GM12878 (cell line): ENCODE measurements around the gene INHA.

Experiments used
- ATF3 ChIP-seq: IDR thresholded peaks from 2 replicates; pipeline ENCODE4 v1.6.1; 2011; ENCODE audit warnings: low read depth, mild to moderate bottlenecking, low read length, moderate library complexity, borderline replicate concordance; ENCODE audit errors: extremely low read depth
- CTCF ChIP-seq, 3 experiments: IDR thresholded peaks in 2 of 3; conservative IDR thresholded peaks in 1 of 3; 2 replicates each; pipeline ENCODE4 v1.5.1; 2011; ENCODE audit warnings: low read depth in 3 of 3, low read length in 3 of 3, mild to moderate bottlenecking in 3 of 3, control low read depth in 2 of 3, moderate library complexity in 2 of 3, inconsistent platforms in 1 of 3, mixed read lengths in 1 of 3; ENCODE audit not compliant: control insufficient read depth in 2 of 3, insufficient read depth in 1 of 3; ENCODE audit errors: extremely low read depth in 1 of 3
- E2F4 ChIP-seq: IDR thresholded peaks from 2 replicates; pipeline ENCODE4 v1.6.1; 2012; ENCODE audit warnings: low read depth, low read length, improper control_type of control experiment
- ELK1 ChIP-seq: IDR thresholded peaks from 2 replicates; pipeline ENCODE4 v1.6.1; 2012; ENCODE audit warnings: low read depth, low read length, improper control_type of control experiment
- EP300 ChIP-seq, 2 experiments: fragments of 150-350 bp in 1 of 2; IDR thresholded peaks; 2 replicates each; pipeline ENCODE4 v1.6.1; 2011 to 2012; ENCODE audit warnings: low read depth in 2 of 2, low read length in 2 of 2, borderline replicate concordance in 1 of 2, improper control_type of control experiment in 1 of 2, inconsistent platforms in 1 of 2; ENCODE audit not compliant: control insufficient read depth in 1 of 2
- MEF2A ChIP-seq: IDR thresholded peaks from 2 replicates; pipeline ENCODE4 v1.6.1; 2011; ENCODE audit warnings: low read depth, mild to moderate bottlenecking, low read length, moderate library complexity; ENCODE audit not compliant: insufficient read depth
- MYB ChIP-seq: fragments of 150-350 bp; IDR thresholded peaks from 2 replicates; pipeline ENCODE4 v1.6.1; 2014; ENCODE audit warnings: mild to moderate bottlenecking, low read depth, low read length, borderline replicate concordance
- NFIC ChIP-seq: IDR thresholded peaks from 2 replicates; pipeline ENCODE4 v1.6.1; 2012; ENCODE audit warnings: low read depth, mild to moderate bottlenecking, inconsistent platforms, low read length, moderate library complexity
- POLR2A ChIP-seq: IDR thresholded peaks from 2 replicates; pipeline ENCODE4 v1.6.1; 2011; ENCODE audit warnings: low read depth, mild to moderate bottlenecking, low read length
- SIN3A ChIP-seq: IDR thresholded peaks from 2 replicates; pipeline ENCODE4 v1.6.1; 2012; ENCODE audit warnings: low read depth, low read length, improper control_type of control experiment

- TF ChIP-seq SIN3A: no peak
- TF ChIP-seq NFIC: no peak
- TF ChIP-seq E2F4: no peak
- TF ChIP-seq CTCF (IDR thresholded peaks at IDR 0.05 in 2 of 3, conservative IDR thresholded peaks at IDR 0.05 in 1 of 3; ENCODE audit: control insufficient read depth in 2 of 3, extremely low read depth in 1 of 3, insufficient read depth in 1 of 3, low read depth in 3 of 3, low read length in 3 of 3): no peak
- TF ChIP-seq ATF3: no peak
- no peak for TF ChIP-seq POLR2A
- TF ChIP-seq MYB: no peak
- no peak for TF ChIP-seq MEF2A
- no peak for TF ChIP-seq EP300 (IDR thresholded peaks at IDR 0.05; ENCODE audit: borderline replicate concordance in 1 of 2, control insufficient read depth in 1 of 2, low read depth in 2 of 2, low read length in 2 of 2)
- TF ChIP-seq ELK1: no peak
Measured at GRCh38 chr2:219596954-219597551, 24.9 kb downstream of the INHA start.
